Gastroesophageal sphincter (tissue), 4 donors: Measurements from ENCODE around the gene MCC. TPM values are rescaled to one million over a fixed set of nuclear protein-coding genes. Genes with fewer than 3 reads are reported as not detected.

Source experiments
- ATAC-seq: fragments of 150-250 bp; one replicate; pipeline ENCODE4 v1.9.1; 2016; ENCODE audit warnings: mild to moderate bottlenecking, moderate library complexity
- H3K27ac ChIP-seq, 4 donors: fragments of 200-600 bp; sonication (generic) in 3 of 4; 1 replicate in 3 of 4; 2 replicates in 1 of 4; pipeline ENCODE4 v1.5.1; 2016 to 2019
- H3K27me3 ChIP-seq: fragments of 200-600 bp; sonication (generic); one replicate; pipeline ENCODE4 v1.5.1; 2019
- H3K36me3 ChIP-seq, 2 donors: fragments of 200-600 bp; sonication (generic); one replicate each; pipeline ENCODE4 v1.5.1; 2019; ENCODE audit warnings: control low read depth in 1 of 2
- H3K4me1 ChIP-seq, 3 donors: fragments of 200-600 bp; sonication (generic); 1 replicate in 2 of 3; 2 replicates in 1 of 3; pipeline ENCODE4 v1.5.1; 2016 to 2019; ENCODE audit warnings: control low read depth in 2 of 3
- H3K4me3 ChIP-seq, 2 donors: fragments of 200-600 bp; sonication (generic); one replicate each; pipeline ENCODE4 v1.5.1; 2019; ENCODE audit warnings: mild to moderate bottlenecking in 1 of 2, moderate library complexity in 1 of 2
- H3K9me3 ChIP-seq, 3 donors: fragments of 200-600 bp; sonication (generic); one replicate each; pipeline ENCODE4 v1.5.1; 2017 to 2019; ENCODE audit warnings: control low read depth in 2 of 3
- CTCF ChIP-seq, 4 experiments: fragments of 200-600 bp in 2 of 4; fragments of 450-650 bp in 2 of 4; sonication (generic) in 1 of 4; IDR thresholded peaks; one replicate each; pipeline ENCODE4 v1.5.1; 2017 to 2019; ENCODE audit warnings: antibody characterized with exemption in 4 of 4, mild to moderate bottlenecking in 2 of 4, moderate library complexity in 2 of 4
- EP300 ChIP-seq: sonication (generic); formaldehyde crosslinking; IDR thresholded peaks from one replicate; pipeline ENCODE4 v1.6.1; 2017; ENCODE audit warnings: antibody characterized with exemption, mild to moderate bottlenecking
- POLR2A ChIP-seq, 2 donors: fragments of 450-650 bp; IDR thresholded peaks; one replicate each; pipeline ENCODE4 v1.6.1; 2017; ENCODE audit warnings: antibody characterized with exemption in 2 of 2, mild to moderate bottlenecking in 2 of 2, moderate library complexity in 1 of 2
- POLR2AphosphoS5 ChIP-seq: sonication (generic); formaldehyde crosslinking; IDR thresholded peaks from one replicate; pipeline ENCODE4 v1.6.1; 2017; ENCODE audit warnings: antibody characterized with exemption
- WGBS, 2 donors: methylation state at CpG; one replicate each; pipeline ENCODE4 v1.1.5; 2018; ENCODE audit warnings: low coverage in 1 of 2; 5-methylcytosine and 5-hydroxymethylcytosine counted together
- total RNA-seq, 4 donors: library from RNA; depleted of rRNA; stranded (reverse); fragments of >200 nt; gene quantifications; one replicate each; pipeline ENCODE4 v1.1.0, GENCODE V29; 2016

MCC gene
- total RNA-seq, 4 donors from 2014 or later = 20.5 to 28.7 (median 23.5) TPM

- no peak for ATAC-seq
- TF ChIP-seq EP300 (no peak), CTCF (IDR thresholded peaks at IDR 0.05) (no peak), POLR2A (IDR thresholded peaks at IDR 0.05) (no peak), POLR2AphosphoS5 (no peak)
- H3K4me1 ChIP-seq = peaks cover 0 to 29% (median 4%) of the 10 kb centered on the region in 3 donors
- 87% methylated on average over 1 of the region's 1 CpG; no CpG with 5 or more reads in 1 of the 2 donors for WGBS, 2 donors
- H3K27ac ChIP-seq = no peak overlapping the region
- H3K27me3 ChIP-seq = no peaks in the 10 kb centered on the region
- H3K4me3 ChIP-seq = no peak overlapping the region
- H3K9me3 ChIP-seq = no peaks in the 10 kb centered on the region
- no peaks in the 10 kb centered on the region for H3K36me3 ChIP-seq
These were observed 256.6 kb downstream of the MCC start for GRCh38 chr5:113231653-113232000.

GRCh38 chr5:113230711-113231652 is 257.3 kb downstream of the MCC start:
- no peaks in the 10 kb centered on the region for H3K27me3 ChIP-seq
- H3K4me3 ChIP-seq = no peak overlapping the region
- H3K4me1 ChIP-seq = peaks cover 0 to 29% (median 4%) of the 10 kb centered on the region in 3 donors
- no peak overlapping the region for H3K27ac ChIP-seq
- WGBS, 2 donors = 75 to 100% methylated on average over 1 to 4 of the region's 4 CpGs
- no peaks in the 10 kb centered on the region for H3K9me3 ChIP-seq
- ATAC-seq = no peak
- H3K36me3 ChIP-seq = no peaks in the 10 kb centered on the region
- TF ChIP-seq CTCF (IDR thresholded peaks at IDR 0.05) (no peak), POLR2A (IDR thresholded peaks at IDR 0.05) (no peak), POLR2AphosphoS5 (no peak), EP300 (no peak)

- no peaks in the 10 kb centered on the region for H3K36me3 ChIP-seq
- no peak overlapping the region for H3K27ac ChIP-seq
- H3K9me3 ChIP-seq = no peaks in the 10 kb centered on the region
- no peak for TF ChIP-seq POLR2AphosphoS5
- no peak for TF ChIP-seq CTCF (IDR thresholded peaks at IDR 0.05)
- TF ChIP-seq POLR2A (IDR thresholded peaks at IDR 0.05) = no peak
- TF ChIP-seq EP300 = no peak
- no peaks in the 10 kb centered on the region for H3K27me3 ChIP-seq
- WGBS, 2 donors = 61 to 75% methylated on average over 3 of the region's 3 CpGs
- ATAC-seq = no peak
- H3K4me1 ChIP-seq = peaks cover 0 to 29% (median 3%) of the 10 kb centered on the region in 3 donors
- no peak overlapping the region for H3K4me3 ChIP-seq
These were observed 260.5 kb downstream of the MCC start for GRCh38 chr5:113227798-113228197.

GRCh38 chr5:113226116-113226736 is 262.0 kb downstream of the MCC start:
- no peak for ATAC-seq

More at GRCh38 chr5:113226116-113226736, 262.0 kb downstream of the MCC start:
- no peak overlapping the region for H3K27ac ChIP-seq
- H3K4me3 ChIP-seq = no peak overlapping the region
- 100% methylated on average over 1 of the region's 1 CpG for WGBS, 2 donors
- H3K27me3 ChIP-seq = no peaks in the 10 kb centered on the region
- H3K4me1 ChIP-seq = peaks cover 0 to 19% (median 0%) of the 10 kb centered on the region in 3 donors
- H3K36me3 ChIP-seq = no peaks in the 10 kb centered on the region
- no peaks in the 10 kb centered on the region for H3K9me3 ChIP-seq
- TF ChIP-seq POLR2AphosphoS5 (no peak), EP300 (no peak), CTCF (IDR thresholded peaks at IDR 0.05) (no peak), POLR2A (IDR thresholded peaks at IDR 0.05) (no peak)
